Liver (tissue), 9 donors: ENCODE results near the gene TCTA. TPM values are rescaled to one million over a fixed set of nuclear protein-coding genes. Genes with fewer than 3 reads are reported as not detected.

Experiments used
- DNase-seq: peaks from one replicate; pipeline ENCODE4 v3.0.0-alpha.2; 2017; ENCODE audit warnings: low spot score
- H3K27ac ChIP-seq, 2 donors: one replicate each; pipeline ENCODE4 v1.7.0; 2013; ENCODE audit warnings: inconsistent platforms in 2 of 2, low read length in 2 of 2, control low read depth in 1 of 2, low read depth in 1 of 2, mild to moderate bottlenecking in 1 of 2
- H3K27me3 ChIP-seq, 4 donors: one replicate each; pipeline versions ENCODE4 v1.6.1 to v1.7.0; 2013; ENCODE audit warnings: low read length in 3 of 4, inconsistent platforms in 1 of 4, mild to moderate bottlenecking in 1 of 4, moderate library complexity in 1 of 4; ENCODE audit not compliant: control insufficient read depth in 4 of 4, insufficient read depth in 4 of 4
- H3K36me3 ChIP-seq, 4 donors: one replicate each; pipeline versions ENCODE4 v1.6.1 to v1.7.0; 2013; ENCODE audit warnings: low read length in 3 of 4, mild to moderate bottlenecking in 3 of 4, low read depth in 1 of 4, moderate library complexity in 1 of 4; ENCODE audit not compliant: control insufficient read depth in 4 of 4, insufficient read depth in 3 of 4
- H3K4me1 ChIP-seq, 4 donors: one replicate each; pipeline versions ENCODE4 v1.6.1 to v1.7.0; 2013; ENCODE audit warnings: low read length in 3 of 4, mild to moderate bottlenecking in 3 of 4, moderate library complexity in 1 of 4; ENCODE audit not compliant: control insufficient read depth in 4 of 4, insufficient read depth in 4 of 4
- H3K4me3 ChIP-seq, 3 donors: one replicate each; pipeline versions ENCODE4 v1.6.1 to v1.7.0; 2013; ENCODE audit warnings: low read length in 3 of 3, control low read depth in 1 of 3, low read depth in 1 of 3, mild to moderate bottlenecking in 1 of 3
- H3K9ac ChIP-seq, 2 donors: one replicate each; pipeline ENCODE4 v1.7.0; 2013; ENCODE audit warnings: low read length in 2 of 2, mild to moderate bottlenecking in 2 of 2, moderate library complexity in 2 of 2, control low read depth in 1 of 2, low read depth in 1 of 2
- H3K9me3 ChIP-seq, 4 donors: one replicate each; pipeline versions ENCODE4 v1.6.1 to v1.7.0; 2013; ENCODE audit warnings: low read length in 3 of 4; ENCODE audit not compliant: control insufficient read depth in 4 of 4
- EGR1 ChIP-seq, 2 donors: IDR thresholded peaks; 2 replicates each; pipeline ENCODE4 v1.6.1; 2016 to 2018; ENCODE audit warnings: antibody characterized with exemption in 2 of 2, low read depth in 2 of 2
- FOXA1 ChIP-seq: IDR thresholded peaks from 2 replicates; pipeline ENCODE4 v1.6.1; 2016; ENCODE audit warnings: antibody characterized with exemption
- FOXA2 ChIP-seq: IDR thresholded peaks from 2 replicates; pipeline ENCODE4 v1.6.1; 2016; ENCODE audit warnings: antibody characterized with exemption
- GABPA ChIP-seq, 2 donors: IDR thresholded peaks in 1 of 2; conservative IDR thresholded peaks in 1 of 2; 2 replicates each; pipeline ENCODE4 v1.6.1; 2016; ENCODE audit warnings: antibody characterized with exemption in 2 of 2, mild to moderate bottlenecking in 1 of 2, moderate library complexity in 1 of 2
- HNF4A ChIP-seq, 2 donors: conservative IDR thresholded peaks; 2 replicates each; pipeline ENCODE4 v1.6.1; 2016; ENCODE audit warnings: antibody characterized with exemption in 2 of 2, mild to moderate bottlenecking in 2 of 2
- HNF4G ChIP-seq: IDR thresholded peaks from 2 replicates; pipeline ENCODE4 v1.6.1; 2016; ENCODE audit warnings: antibody characterized with exemption
- NR2F2 ChIP-seq: IDR thresholded peaks from 2 replicates; pipeline ENCODE4 v1.6.1; 2016; ENCODE audit warnings: antibody characterized with exemption
- RAD21 ChIP-seq, 2 donors: IDR thresholded peaks; 2 replicates each; pipeline ENCODE4 v1.6.1; 2016; ENCODE audit warnings: antibody characterized with exemption in 2 of 2, mild to moderate bottlenecking in 2 of 2
- RXRA ChIP-seq, 2 donors: IDR thresholded peaks; 2 replicates each; pipeline ENCODE4 v1.6.1; 2017 to 2018; ENCODE audit warnings: antibody characterized with exemption in 2 of 2, mild to moderate bottlenecking in 1 of 2
- SP1 ChIP-seq: IDR thresholded peaks from 2 replicates; pipeline ENCODE4 v1.6.1; 2018; ENCODE audit warnings: antibody characterized with exemption, mild to moderate bottlenecking
- TAF1 ChIP-seq: conservative IDR thresholded peaks from 2 replicates; pipeline ENCODE4 v1.6.1; 2016; ENCODE audit warnings: antibody characterized with exemption, mild to moderate bottlenecking
- YY1 ChIP-seq: IDR thresholded peaks from 2 replicates; pipeline ENCODE4 v1.6.1; 2016; ENCODE audit warnings: antibody characterized with exemption, mild to moderate bottlenecking
- WGBS: extraction: QIAGEN DNeasy Blood & Tissue Kit; methylation state at CpG from one replicate; pipeline ENCODE4 v1.1.7; 2013; 5-methylcytosine and 5-hydroxymethylcytosine counted together
- polyA plus RNA-seq, 2 donors: library from polyadenylated mRNA; stranded (reverse) in 1 of 2; unstranded in 1 of 2; fragments of 200-250 nt in 1 of 2; fragments of >200 nt in 1 of 2; fragmentation: Nextera tagmentation in 1 of 2; extraction: Ambion mirVana in 1 of 2; gene quantifications; one replicate each; pipeline versions ENCODE4 v1.2.1 to v1.2.3, GENCODE V29; 2013 to 2015
- total RNA-seq, 2 donors: library from RNA; depleted of rRNA; stranded (reverse); fragments of >200 nt; gene quantifications; one replicate each; pipeline ENCODE4 v1.2.3, GENCODE V29; 2014
- TF ChIP-seq, protein P1 (sequence below): IDR thresholded peaks from 2 replicates; pipeline ENCODE4 v1.6.1; 2016; ENCODE audit warnings: antibody characterized with exemption, mild to moderate bottlenecking
- TF ChIP-seq, protein P2 (sequence below): IDR thresholded peaks from 2 replicates; pipeline ENCODE4 v1.6.1; 2016; ENCODE audit warnings: antibody characterized with exemption
- TF ChIP-seq, protein P3 (sequence below): fragments of 150-350 bp; IDR thresholded peaks from 2 replicates; pipeline ENCODE4 v1.5.1; 2017; ENCODE audit warnings: improper control_type of control experiment, low read depth, low read length; ENCODE audit not compliant: missing input control
- TF ChIP-seq, protein P4 (sequence below): IDR thresholded peaks from 2 replicates; pipeline ENCODE4 v1.6.1; 2016; ENCODE audit warnings: antibody characterized with exemption
- donor health status: healthy.
- donor health status: healthy.
- donor health status: healthy.
- donor health status: healthy.
- donor health status: healthy.

TCTA gene
- total and polyA plus RNA-seq, 4 donors, result 13.6 to 28.2 (median 24.6) TPM

- TF ChIP-seq, protein P1, sequence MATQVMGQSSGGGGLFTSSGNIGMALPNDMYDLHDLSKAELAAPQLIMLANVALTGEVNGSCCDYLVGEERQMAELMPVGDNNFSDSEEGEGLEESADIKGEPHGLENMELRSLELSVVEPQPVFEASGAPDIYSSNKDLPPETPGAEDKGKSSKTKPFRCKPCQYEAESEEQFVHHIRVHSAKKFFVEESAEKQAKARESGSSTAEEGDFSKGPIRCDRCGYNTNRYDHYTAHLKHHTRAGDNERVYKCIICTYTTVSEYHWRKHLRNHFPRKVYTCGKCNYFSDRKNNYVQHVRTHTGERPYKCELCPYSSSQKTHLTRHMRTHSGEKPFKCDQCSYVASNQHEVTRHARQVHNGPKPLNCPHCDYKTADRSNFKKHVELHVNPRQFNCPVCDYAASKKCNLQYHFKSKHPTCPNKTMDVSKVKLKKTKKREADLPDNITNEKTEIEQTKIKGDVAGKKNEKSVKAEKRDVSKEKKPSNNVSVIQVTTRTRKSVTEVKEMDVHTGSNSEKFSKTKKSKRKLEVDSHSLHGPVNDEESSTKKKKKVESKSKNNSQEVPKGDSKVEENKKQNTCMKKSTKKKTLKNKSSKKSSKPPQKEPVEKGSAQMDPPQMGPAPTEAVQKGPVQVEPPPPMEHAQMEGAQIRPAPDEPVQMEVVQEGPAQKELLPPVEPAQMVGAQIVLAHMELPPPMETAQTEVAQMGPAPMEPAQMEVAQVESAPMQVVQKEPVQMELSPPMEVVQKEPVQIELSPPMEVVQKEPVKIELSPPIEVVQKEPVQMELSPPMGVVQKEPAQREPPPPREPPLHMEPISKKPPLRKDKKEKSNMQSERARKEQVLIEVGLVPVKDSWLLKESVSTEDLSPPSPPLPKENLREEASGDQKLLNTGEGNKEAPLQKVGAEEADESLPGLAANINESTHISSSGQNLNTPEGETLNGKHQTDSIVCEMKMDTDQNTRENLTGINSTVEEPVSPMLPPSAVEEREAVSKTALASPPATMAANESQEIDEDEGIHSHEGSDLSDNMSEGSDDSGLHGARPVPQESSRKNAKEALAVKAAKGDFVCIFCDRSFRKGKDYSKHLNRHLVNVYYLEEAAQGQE, result no peak
- TF ChIP-seq TAF1 (no peak), RAD21 (IDR thresholded peaks at IDR 0.05) (no peak), SP1 (no peak), NR2F2 (no peak), HNF4A (conservative IDR thresholded peaks at IDR 0.05) (no peak), YY1 (no peak), FOXA2 (no peak)
- TF ChIP-seq, protein P2, sequence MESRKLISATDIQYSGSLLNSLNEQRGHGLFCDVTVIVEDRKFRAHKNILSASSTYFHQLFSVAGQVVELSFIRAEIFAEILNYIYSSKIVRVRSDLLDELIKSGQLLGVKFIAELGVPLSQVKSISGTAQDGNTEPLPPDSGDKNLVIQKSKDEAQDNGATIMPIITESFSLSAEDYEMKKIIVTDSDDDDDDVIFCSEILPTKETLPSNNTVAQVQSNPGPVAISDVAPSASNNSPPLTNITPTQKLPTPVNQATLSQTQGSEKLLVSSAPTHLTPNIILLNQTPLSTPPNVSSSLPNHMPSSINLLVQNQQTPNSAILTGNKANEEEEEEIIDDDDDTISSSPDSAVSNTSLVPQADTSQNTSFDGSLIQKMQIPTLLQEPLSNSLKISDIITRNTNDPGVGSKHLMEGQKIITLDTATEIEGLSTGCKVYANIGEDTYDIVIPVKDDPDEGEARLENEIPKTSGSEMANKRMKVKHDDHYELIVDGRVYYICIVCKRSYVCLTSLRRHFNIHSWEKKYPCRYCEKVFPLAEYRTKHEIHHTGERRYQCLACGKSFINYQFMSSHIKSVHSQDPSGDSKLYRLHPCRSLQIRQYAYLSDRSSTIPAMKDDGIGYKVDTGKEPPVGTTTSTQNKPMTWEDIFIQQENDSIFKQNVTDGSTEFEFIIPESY, result no peak
These were observed 33.9 kb upstream of the TCTA start (continued) for GRCh38 chr3:49378249-49378895.

- H3K36me3 ChIP-seq, result no peaks in the 10 kb centered on the region
- H3K9ac ChIP-seq, result no peak overlapping the region
- peaks cover 0 to 2% (median 0%) of the 10 kb centered on the region in 4 donors for H3K9me3 ChIP-seq
- H3K4me1 ChIP-seq, result peaks cover 0 to 7% (median 1%) of the 10 kb centered on the region in 4 donors
- H3K4me3 ChIP-seq, result no peak overlapping the region
- no peaks in the 10 kb centered on the region for H3K27me3 ChIP-seq
- no peak for DNase-seq
- TF ChIP-seq FOXA1, result no peak
- TF ChIP-seq RXRA (IDR thresholded peaks at IDR 0.05), result no peak
- TF ChIP-seq TAF1, result no peak
- TF ChIP-seq HNF4G, result no peak
- no peak for TF ChIP-seq RAD21 (IDR thresholded peaks at IDR 0.05)
- TF ChIP-seq, protein P3, sequence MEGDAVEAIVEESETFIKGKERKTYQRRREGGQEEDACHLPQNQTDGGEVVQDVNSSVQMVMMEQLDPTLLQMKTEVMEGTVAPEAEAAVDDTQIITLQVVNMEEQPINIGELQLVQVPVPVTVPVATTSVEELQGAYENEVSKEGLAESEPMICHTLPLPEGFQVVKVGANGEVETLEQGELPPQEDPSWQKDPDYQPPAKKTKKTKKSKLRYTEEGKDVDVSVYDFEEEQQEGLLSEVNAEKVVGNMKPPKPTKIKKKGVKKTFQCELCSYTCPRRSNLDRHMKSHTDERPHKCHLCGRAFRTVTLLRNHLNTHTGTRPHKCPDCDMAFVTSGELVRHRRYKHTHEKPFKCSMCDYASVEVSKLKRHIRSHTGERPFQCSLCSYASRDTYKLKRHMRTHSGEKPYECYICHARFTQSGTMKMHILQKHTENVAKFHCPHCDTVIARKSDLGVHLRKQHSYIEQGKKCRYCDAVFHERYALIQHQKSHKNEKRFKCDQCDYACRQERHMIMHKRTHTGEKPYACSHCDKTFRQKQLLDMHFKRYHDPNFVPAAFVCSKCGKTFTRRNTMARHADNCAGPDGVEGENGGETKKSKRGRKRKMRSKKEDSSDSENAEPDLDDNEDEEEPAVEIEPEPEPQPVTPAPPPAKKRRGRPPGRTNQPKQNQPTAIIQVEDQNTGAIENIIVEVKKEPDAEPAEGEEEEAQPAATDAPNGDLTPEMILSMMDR, result no peak
- TF ChIP-seq, protein P4, sequence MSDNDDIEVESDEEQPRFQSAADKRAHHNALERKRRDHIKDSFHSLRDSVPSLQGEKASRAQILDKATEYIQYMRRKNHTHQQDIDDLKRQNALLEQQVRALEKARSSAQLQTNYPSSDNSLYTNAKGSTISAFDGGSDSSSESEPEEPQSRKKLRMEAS, result no peak
- no peak for TF ChIP-seq FOXA2
- no peak for TF ChIP-seq YY1
- no peak for TF ChIP-seq SP1
- TF ChIP-seq GABPA (IDR thresholded peaks at IDR 0.05 in 1 of 2, conservative IDR thresholded peaks at IDR 0.05 in 1 of 2), result no peak
- no peak for TF ChIP-seq EGR1 (IDR thresholded peaks at IDR 0.05; ENCODE audit: low read depth in 2 of 2)
- no peak overlapping the region for H3K27ac ChIP-seq
- 69% methylated on average over 5 of the region's 5 CpGs for WGBS
These were observed 28.8 kb upstream of the TCTA start for GRCh38 chr3:49383387-49383786.
